ENCODE results near the gene NET1.

NET1 gene

GRCh38 chr10:5500910-5501309 lies 88.6 kb downstream of the NET1 start:
- peaks cover 2% of the 10 kb centered on the region; the same call in 1 of the 2 replicates for H3K4me1 ChIP-seq (ENCODE audit: control insufficient read depth, insufficient read depth, low read length)
- no peak overlapping the region for H3K4me3 ChIP-seq (ENCODE audit: low read length)
- no peaks in the 10 kb centered on the region for H3K27me3 ChIP-seq (ENCODE audit: control insufficient read depth, insufficient read depth, low read length)
- no peak overlapping the region for H3K27ac ChIP-seq (ENCODE audit: low read length)
- no CpG with 5 or more reads among the region's 5 CpGs for WGBS (ENCODE audit: insufficient coverage, insufficient read length)
- no peaks in the 10 kb centered on the region for H3K9me3 ChIP-seq (ENCODE audit: control insufficient read depth, insufficient read depth, low read length)
- DNase-seq (ENCODE audit: low read depth, low spot score), result no peak
- no peaks in the 10 kb centered on the region for H3K36me3 ChIP-seq (ENCODE audit: control insufficient read depth, insufficient read depth, low read length)

GRCh38 chr10:5502061-5502521 lies 89.7 kb downstream of the NET1 start:
- WGBS (ENCODE audit: insufficient coverage, insufficient read length), result no CpG with 5 or more reads among the region's 12 CpGs
- H3K27ac ChIP-seq (ENCODE audit: low read length), result no peak overlapping the region
- H3K4me3 ChIP-seq (ENCODE audit: low read length), result no peak overlapping the region
- H3K9me3 ChIP-seq (ENCODE audit: control insufficient read depth, insufficient read depth, low read length), result no peaks in the 10 kb centered on the region
- DNase-seq (ENCODE audit: low read depth, low spot score), result no peak
- H3K27me3 ChIP-seq (ENCODE audit: control insufficient read depth, insufficient read depth, low read length), result no peaks in the 10 kb centered on the region
- no peaks in the 10 kb centered on the region for H3K36me3 ChIP-seq (ENCODE audit: control insufficient read depth, insufficient read depth, low read length)
- peaks cover 2% of the 10 kb centered on the region; the same call in 1 of the 2 replicates for H3K4me1 ChIP-seq (ENCODE audit: control insufficient read depth, insufficient read depth, low read length)

GRCh38 chr10:5502571-5503476 lies 90.5 kb downstream of the NET1 start:
- no peaks in the 10 kb centered on the region for H3K36me3 ChIP-seq (ENCODE audit: control insufficient read depth, insufficient read depth, low read length)
- WGBS (ENCODE audit: insufficient coverage, insufficient read length), result no CpG with 5 or more reads among the region's 14 CpGs
- H3K9me3 ChIP-seq (ENCODE audit: control insufficient read depth, insufficient read depth, low read length), result no peaks in the 10 kb centered on the region
- DNase-seq (ENCODE audit: low read depth, low spot score), result no peak
- H3K27ac ChIP-seq (ENCODE audit: low read length), result no peak overlapping the region
- peaks cover 2% of the 10 kb centered on the region; the same call in 1 of the 2 replicates for H3K4me1 ChIP-seq (ENCODE audit: control insufficient read depth, insufficient read depth, low read length)
- no peak overlapping the region for H3K4me3 ChIP-seq (ENCODE audit: low read length)
- no peaks in the 10 kb centered on the region for H3K27me3 ChIP-seq (ENCODE audit: control insufficient read depth, insufficient read depth, low read length)

GRCh38 chr10:5503477-5503835 lies 91.1 kb downstream of the NET1 start:
- WGBS (ENCODE audit: insufficient coverage, insufficient read length), result no CpG with 5 or more reads among the region's 3 CpGs
- no peak overlapping the region for H3K27ac ChIP-seq (ENCODE audit: low read length)
- DNase-seq (ENCODE audit: low read depth, low spot score), result no peak
- H3K27me3 ChIP-seq (ENCODE audit: control insufficient read depth, insufficient read depth, low read length), result no peaks in the 10 kb centered on the region
- H3K4me1 ChIP-seq (ENCODE audit: control insufficient read depth, insufficient read depth, low read length), result no peaks in the 10 kb centered on the region; the same call in 1 of the 2 replicates
- no peaks in the 10 kb centered on the region for H3K9me3 ChIP-seq (ENCODE audit: control insufficient read depth, insufficient read depth, low read length)
- no peaks in the 10 kb centered on the region for H3K36me3 ChIP-seq (ENCODE audit: control insufficient read depth, insufficient read depth, low read length)
- H3K4me3 ChIP-seq (ENCODE audit: low read length), result no peak overlapping the region

- DNase-seq (ENCODE audit: low read depth, low spot score), result no peak
- Histone ChIP-seq H3K36me3 (ENCODE audit: control insufficient read depth, insufficient read depth, low read length) (no peaks in the 10 kb centered on the region), H3K27ac (ENCODE audit: low read length) (no peak overlapping the region), H3K4me3 (ENCODE audit: low read length) (no peak overlapping the region), H3K9me3 (ENCODE audit: control insufficient read depth, insufficient read depth, low read length) (no peaks in the 10 kb centered on the region), H3K4me1 (ENCODE audit: control insufficient read depth, insufficient read depth, low read length) (no peaks in the 10 kb centered on the region; the same call in 1 of the 2 replicates), H3K27me3 (ENCODE audit: control insufficient read depth, insufficient read depth, low read length) (no peaks in the 10 kb centered on the region)
- WGBS (ENCODE audit: insufficient coverage, insufficient read length), result 100% methylated on average over 1 of the region's 18 CpGs
Observed at GRCh38 chr10:5504146-5505072, 92.1 kb downstream of the NET1 start.

GRCh38 chr10:5506246-5506645 lies 93.9 kb downstream of the NET1 start:
- WGBS (ENCODE audit: insufficient coverage, insufficient read length), result no CpG with 5 or more reads among the region's 2 CpGs

GRCh38 chr10:5506751-5507648 lies 94.6 kb downstream of the NET1 start:
- WGBS (ENCODE audit: insufficient coverage, insufficient read length), result no CpG with 5 or more reads among the region's 19 CpGs
- Histone ChIP-seq H3K27ac (ENCODE audit: low read length) (no peak overlapping the region), H3K4me3 (ENCODE audit: low read length) (no peak overlapping the region), H3K9me3 (ENCODE audit: control insufficient read depth, insufficient read depth, low read length) (no peaks in the 10 kb centered on the region), H3K4me1 (ENCODE audit: control insufficient read depth, insufficient read depth, low read length) (no peaks in the 10 kb centered on the region), H3K36me3 (ENCODE audit: control insufficient read depth, insufficient read depth, low read length) (no peaks in the 10 kb centered on the region), H3K27me3 (ENCODE audit: control insufficient read depth, insufficient read depth, low read length) (no peaks in the 10 kb centered on the region)
- DNase-seq (ENCODE audit: low read depth, low spot score), result no peak

More at GRCh38 chr10:5506246-5506645, 93.9 kb downstream of the NET1 start:
- Histone ChIP-seq H3K9me3 (ENCODE audit: control insufficient read depth, insufficient read depth, low read length) (no peaks in the 10 kb centered on the region), H3K4me1 (ENCODE audit: control insufficient read depth, insufficient read depth, low read length) (no peaks in the 10 kb centered on the region), H3K27me3 (ENCODE audit: control insufficient read depth, insufficient read depth, low read length) (no peaks in the 10 kb centered on the region), H3K4me3 (ENCODE audit: low read length) (no peak overlapping the region), H3K36me3 (ENCODE audit: control insufficient read depth, insufficient read depth, low read length) (no peaks in the 10 kb centered on the region), H3K27ac (ENCODE audit: low read length) (no peak overlapping the region)
- DNase-seq (ENCODE audit: low read depth, low spot score), result no peak

- DNase-seq (ENCODE audit: low read depth, low spot score), result no peak
- Histone ChIP-seq H3K4me3 (ENCODE audit: low read length) (no peak overlapping the region), H3K36me3 (ENCODE audit: control insufficient read depth, insufficient read depth, low read length) (no peaks in the 10 kb centered on the region), H3K27me3 (ENCODE audit: control insufficient read depth, insufficient read depth, low read length) (no peaks in the 10 kb centered on the region), H3K27ac (ENCODE audit: low read length) (no peak overlapping the region), H3K4me1 (ENCODE audit: control insufficient read depth, insufficient read depth, low read length) (no peaks in the 10 kb centered on the region), H3K9me3 (ENCODE audit: control insufficient read depth, insufficient read depth, low read length) (no peaks in the 10 kb centered on the region)
- no CpG with 5 or more reads among the region's 14 CpGs for WGBS (ENCODE audit: insufficient coverage, insufficient read length)
Observed at GRCh38 chr10:5507649-5508131, 95.3 kb downstream of the NET1 start.

- no peaks in the 10 kb centered on the region for H3K4me1 ChIP-seq (ENCODE audit: control insufficient read depth, insufficient read depth, low read length)
- no peaks in the 10 kb centered on the region for H3K27me3 ChIP-seq (ENCODE audit: control insufficient read depth, insufficient read depth, low read length)
- no CpG with 5 or more reads among the region's 18 CpGs for WGBS (ENCODE audit: insufficient coverage, insufficient read length)
- no peak for DNase-seq (ENCODE audit: low read depth, low spot score)
- no peaks in the 10 kb centered on the region for H3K36me3 ChIP-seq (ENCODE audit: control insufficient read depth, insufficient read depth, low read length)
- H3K27ac ChIP-seq (ENCODE audit: low read length), result no peak overlapping the region
- no peak overlapping the region for H3K4me3 ChIP-seq (ENCODE audit: low read length)
- H3K9me3 ChIP-seq (ENCODE audit: control insufficient read depth, insufficient read depth, low read length), result no peaks in the 10 kb centered on the region
Observed at GRCh38 chr10:5508161-5508604, 95.8 kb downstream of the NET1 start.
